GM23248 (cell line): ENCODE measurements around the gene SDR42E2.

Experiments
- EZH2 ChIP-seq: fragments of 200-600 bp; sonication (generic); IDR thresholded peaks from 2 replicates; pipeline ENCODE4 v1.6.1; 2018; ENCODE audit warnings: antibody characterized with exemption, mild to moderate bottlenecking; ENCODE audit not compliant: insufficient read depth, poor library complexity, severe bottlenecking
- EZH2phosphoT487 ChIP-seq: fragments of 200-600 bp; sonication (generic); IDR thresholded peaks from 2 replicates; pipeline ENCODE4 v1.6.1; 2018; ENCODE audit warnings: antibody characterized with exemption, moderate library complexity, mild to moderate bottlenecking, low read depth; ENCODE audit not compliant: insufficient read depth

DNA sequence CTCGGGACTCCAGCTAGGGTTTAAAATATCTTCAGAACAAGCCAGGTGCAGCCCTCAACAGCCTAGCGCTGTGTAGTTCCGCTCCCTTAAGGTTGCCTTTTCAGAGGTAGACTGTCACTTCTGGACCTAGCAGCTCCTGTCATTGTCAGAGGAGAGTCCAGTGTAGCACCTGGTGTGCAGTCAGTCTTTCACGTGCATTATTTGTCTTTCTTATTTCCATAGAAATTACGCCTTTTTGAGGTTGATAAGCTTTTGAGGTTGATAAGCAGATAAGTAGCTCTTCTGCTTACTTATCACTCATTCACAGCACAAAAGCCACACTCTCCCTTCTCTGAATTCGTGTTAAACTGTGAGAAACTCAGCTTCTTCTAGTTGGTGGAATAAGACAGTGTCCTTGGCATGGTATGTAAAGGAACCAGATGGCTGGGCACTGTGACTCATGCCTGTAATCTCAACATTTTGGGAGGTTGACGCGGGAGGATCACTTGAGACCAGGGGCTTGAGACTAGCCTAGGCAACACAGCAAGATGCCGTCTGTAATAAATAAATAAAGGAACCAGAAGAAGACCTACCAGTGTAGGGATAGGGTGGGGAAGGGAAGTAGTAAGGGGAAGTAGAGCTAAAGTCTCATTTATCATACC lies 54.0 kb downstream of the SDR42E2 start:
- TF ChIP-seq EZH2 (no peak), EZH2phosphoT487 (no peak)
